Astrocyte (in vitro differentiated cells and primary cell): ENCODE results near the gene PTBP2. TPM values are rescaled to one million over a fixed set of nuclear protein-coding genes. Genes with fewer than 3 reads are reported as not detected.
A peak's percentile ranks its signal among the peaks of the same experiment; 100 is the strongest.
"Not testable (repeated sequence)": the region's sequence is repeated elsewhere in the genome, so short reads cannot be mapped to it uniquely, and the experiment has no call there.

Experiments used
- DNase-seq: peaks from one replicate; pipeline ENCODE4 v3.0.0-alpha.2; 2010; ENCODE audit warnings: low read depth
- FAIRE-seq: peaks from 2 replicates; lab custom pipeline; 2011; peaks lifted over from hg19 to GRCh38; lab: Jason Lieb, UNC
- H2AFZ ChIP-seq: 2 replicates; pipeline ENCODE4 v1.6.0; 2012; ENCODE audit warnings: low read depth, low read length, inconsistent platforms
- H3K27ac ChIP-seq: 2 replicates; pipeline ENCODE4 v1.5.1; 2011; ENCODE audit warnings: low read depth, low read length, inconsistent platforms
- H3K27me3 ChIP-seq: 2 replicates; pipeline ENCODE4 v1.6.0; 2011; ENCODE audit warnings: low read length, inconsistent platforms; ENCODE audit not compliant: insufficient read depth
- H3K36me3 ChIP-seq: 2 replicates; pipeline ENCODE4 v1.5.1; 2011; ENCODE audit warnings: low read length, inconsistent platforms; ENCODE audit not compliant: insufficient read depth
- H3K4me1 ChIP-seq: 2 replicates; pipeline ENCODE4 v1.5.1; 2011; ENCODE audit warnings: low read length, inconsistent platforms; ENCODE audit not compliant: insufficient read depth
- H3K4me2 ChIP-seq: 2 replicates; pipeline ENCODE4 v1.6.0; 2012; ENCODE audit warnings: low read length, inconsistent platforms
- H3K4me3 ChIP-seq: 2 replicates; pipeline ENCODE4 v1.5.1; 2011; ENCODE audit warnings: low read depth, mild to moderate bottlenecking, low read length, inconsistent platforms; ENCODE audit not compliant: insufficient read depth
- H3K79me2 ChIP-seq: 2 replicates; pipeline ENCODE4 v1.6.0; 2012; ENCODE audit warnings: mild to moderate bottlenecking, low read length, inconsistent platforms; ENCODE audit not compliant: insufficient read depth
- H3K9ac ChIP-seq: 2 replicates; pipeline ENCODE4 v1.6.0; 2012; ENCODE audit warnings: mild to moderate bottlenecking, low read length, inconsistent platforms
- H3K9me3 ChIP-seq: 2 replicates; pipeline ENCODE4 v1.5.1; 2012; ENCODE audit warnings: low read depth, mild to moderate bottlenecking, low read length, inconsistent platforms; ENCODE audit not compliant: insufficient read depth
- H4K20me1 ChIP-seq: 2 replicates; pipeline ENCODE4 v1.6.0; 2012; ENCODE audit warnings: low read length, inconsistent platforms; ENCODE audit not compliant: insufficient read depth
- H3K27ac Mint-ChIP-seq: one replicate; pipeline ENCODE4 v1.8.0; 2021; ENCODE audit warnings: mild to moderate bottlenecking, mixed read lengths; ENCODE audit not compliant: unreplicated experiment
- H3K27me3 Mint-ChIP-seq: one replicate; pipeline ENCODE4 v1.8.0; 2021; ENCODE audit warnings: low read depth, mixed read lengths; ENCODE audit not compliant: unreplicated experiment
- H3K36me3 Mint-ChIP-seq: one replicate; pipeline ENCODE4 v1.8.0; 2021; ENCODE audit warnings: low read depth, mixed read lengths; ENCODE audit not compliant: unreplicated experiment
- H3K4me1 Mint-ChIP-seq: one replicate; pipeline ENCODE4 v1.8.0; 2021; ENCODE audit warnings: low read depth, mixed read lengths; ENCODE audit not compliant: unreplicated experiment
- H3K4me3 Mint-ChIP-seq: one replicate; pipeline ENCODE4 v1.8.0; 2021; ENCODE audit warnings: mild to moderate bottlenecking, moderate library complexity, mixed read lengths; ENCODE audit not compliant: unreplicated experiment
- H3K9me3 Mint-ChIP-seq: one replicate; pipeline ENCODE4 v1.8.0; 2021; ENCODE audit warnings: mild to moderate bottlenecking, mixed read lengths; ENCODE audit not compliant: unreplicated experiment
- EZH2 ChIP-seq: IDR thresholded peaks from 2 replicates; pipeline ENCODE4 v1.6.1; 2012; ENCODE audit warnings: mild to moderate bottlenecking, low read length, inconsistent platforms; ENCODE audit not compliant: insufficient read depth
- total RNA-seq: library from RNA; stranded (reverse); gene quantifications from 2 replicates; pipeline ENCODE4 v1.2.1, GENCODE V29; 2021
- TF ChIP-seq, protein P1 (sequence below): IDR thresholded peaks from 2 replicates; pipeline ENCODE4 v1.5.1; 2011; ENCODE audit warnings: low read depth, mild to moderate bottlenecking, inconsistent platforms, low read length, moderate library complexity; ENCODE audit not compliant: insufficient read depth

Gene PTBP2
- total RNA-seq, 1 donor from 2014 or later = 20.7 TPM

DNA sequence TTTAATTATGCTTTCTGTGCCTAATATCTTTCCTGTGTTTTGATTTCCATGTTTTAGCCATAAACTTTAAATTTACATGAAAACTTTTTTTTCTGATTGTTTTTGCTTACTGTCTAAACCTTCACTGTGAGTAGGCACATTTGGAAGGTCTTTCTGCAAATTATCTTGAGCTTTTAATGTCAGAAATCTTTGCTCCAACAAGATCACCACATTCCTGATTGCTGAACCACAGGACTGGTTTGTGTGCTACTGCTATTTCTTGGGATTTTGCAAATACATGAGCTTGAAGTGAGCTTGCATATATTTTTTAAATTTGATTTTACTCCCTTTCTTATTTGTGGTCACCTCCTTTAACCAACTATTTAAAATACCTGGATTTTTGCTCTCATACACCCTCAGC lies 61.3 kb downstream of the PTBP2 start:
- FAIRE-seq = no peak
- Histone ChIP-seq H3K27ac (no peak overlapping the region), H3K27me3 (no peaks in the 10 kb centered on the region)

DNA sequence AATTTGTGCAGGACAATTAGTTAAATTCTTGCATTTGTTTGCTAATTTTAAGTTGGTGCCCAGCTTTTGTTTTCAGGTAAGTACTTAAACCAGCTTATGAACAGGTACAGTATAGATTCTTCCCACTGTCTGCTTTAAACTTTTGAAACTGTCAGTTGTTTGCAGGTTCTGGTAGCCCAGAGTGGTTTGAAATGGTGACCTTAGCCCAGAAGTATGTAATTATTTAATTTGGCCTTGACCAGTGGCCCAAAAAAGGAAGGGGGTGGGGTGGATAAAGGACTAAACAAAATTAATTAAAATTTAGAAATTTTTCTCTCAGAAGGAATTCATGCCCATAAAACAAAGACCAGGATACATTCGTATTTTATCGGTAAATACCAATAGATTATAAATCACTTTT lies 69.0 kb downstream of the PTBP2 start:
- H3K4me3 ChIP-seq = no peak overlapping the region
- H2AFZ ChIP-seq = no peak overlapping the region
- no peak overlapping the region for H3K27ac ChIP-seq
- peaks cover 3% of the 10 kb centered on the region for H3K36me3 Mint-ChIP-seq
- no peak overlapping the region for H3K27ac Mint-ChIP-seq
- H3K4me3 Mint-ChIP-seq = no peak overlapping the region
- no peak for DNase-seq
- no peaks in the 10 kb centered on the region for H3K4me1 ChIP-seq
- no peak for TF ChIP-seq EZH2
- TF ChIP-seq, protein P1, sequence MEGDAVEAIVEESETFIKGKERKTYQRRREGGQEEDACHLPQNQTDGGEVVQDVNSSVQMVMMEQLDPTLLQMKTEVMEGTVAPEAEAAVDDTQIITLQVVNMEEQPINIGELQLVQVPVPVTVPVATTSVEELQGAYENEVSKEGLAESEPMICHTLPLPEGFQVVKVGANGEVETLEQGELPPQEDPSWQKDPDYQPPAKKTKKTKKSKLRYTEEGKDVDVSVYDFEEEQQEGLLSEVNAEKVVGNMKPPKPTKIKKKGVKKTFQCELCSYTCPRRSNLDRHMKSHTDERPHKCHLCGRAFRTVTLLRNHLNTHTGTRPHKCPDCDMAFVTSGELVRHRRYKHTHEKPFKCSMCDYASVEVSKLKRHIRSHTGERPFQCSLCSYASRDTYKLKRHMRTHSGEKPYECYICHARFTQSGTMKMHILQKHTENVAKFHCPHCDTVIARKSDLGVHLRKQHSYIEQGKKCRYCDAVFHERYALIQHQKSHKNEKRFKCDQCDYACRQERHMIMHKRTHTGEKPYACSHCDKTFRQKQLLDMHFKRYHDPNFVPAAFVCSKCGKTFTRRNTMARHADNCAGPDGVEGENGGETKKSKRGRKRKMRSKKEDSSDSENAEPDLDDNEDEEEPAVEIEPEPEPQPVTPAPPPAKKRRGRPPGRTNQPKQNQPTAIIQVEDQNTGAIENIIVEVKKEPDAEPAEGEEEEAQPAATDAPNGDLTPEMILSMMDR = no peak
- no peak overlapping the region for H3K4me2 ChIP-seq
- H3K36me3 ChIP-seq = peaks cover 15% of the 10 kb centered on the region
- FAIRE-seq = no peak
- H3K79me2 ChIP-seq = peaks cover 2% of the 10 kb centered on the region
- no peaks in the 10 kb centered on the region for H3K27me3 Mint-ChIP-seq
- H3K9ac ChIP-seq = no peak overlapping the region
- peaks cover 4% of the 10 kb centered on the region for H3K4me1 Mint-ChIP-seq
- no peaks in the 10 kb centered on the region for H4K20me1 ChIP-seq
- no peaks in the 10 kb centered on the region for H3K9me3 Mint-ChIP-seq
- no peaks in the 10 kb centered on the region for H3K9me3 ChIP-seq
- H3K27me3 ChIP-seq = no peaks in the 10 kb centered on the region

More for the DNA sequence above, 61.3 kb downstream of the PTBP2 start:
- Mint-ChIP-seq H3K27ac (peak overlapping the region; percentile 64), H3K36me3 (peaks cover 3% of the 10 kb centered on the region), H3K4me3 (peak overlapping the region; percentile 35), H3K4me1 (peaks cover 12% of the 10 kb centered on the region), H3K9me3 (no peaks in the 10 kb centered on the region), H3K27me3 (no peaks in the 10 kb centered on the region)
- Histone ChIP-seq H4K20me1 (no peaks in the 10 kb centered on the region), H3K9me3 (no peaks in the 10 kb centered on the region), H3K4me2 (no peak overlapping the region), H3K4me1 (no peaks in the 10 kb centered on the region), H3K9ac (no peak overlapping the region), H3K36me3 (peaks cover 35% of the 10 kb centered on the region), H3K79me2 (peaks cover 6% of the 10 kb centered on the region), H3K4me3 (no peak overlapping the region), H2AFZ (no peak overlapping the region)
- TF ChIP-seq, protein P1 = no peak
- no peak for TF ChIP-seq EZH2
- peak; percentile 28 for DNase-seq

DNA sequence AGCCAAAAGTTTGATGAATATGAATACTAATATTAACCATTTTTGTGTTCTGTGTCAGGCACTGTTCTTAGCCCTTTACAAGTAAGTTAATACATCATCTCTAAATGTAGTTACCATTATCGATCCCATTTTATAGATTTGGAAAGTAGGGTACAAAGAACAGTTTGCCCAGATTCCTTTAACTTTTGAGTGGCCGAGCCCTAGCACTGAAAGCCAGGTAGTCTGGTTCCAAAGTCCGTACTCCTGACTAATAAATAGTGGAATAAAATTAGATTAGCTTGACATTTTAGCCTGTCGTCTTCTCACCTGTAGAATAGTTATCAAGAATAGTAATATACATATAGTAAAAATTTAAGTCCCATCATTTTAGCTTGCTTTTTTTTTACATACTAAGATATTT lies 70.6 kb downstream of the PTBP2 start:
- H3K9ac ChIP-seq = no peak overlapping the region
- H3K4me1 ChIP-seq = no peaks in the 10 kb centered on the region
- TF ChIP-seq EZH2 = no peak
- TF ChIP-seq, protein P1 = no peak
- H2AFZ ChIP-seq = no peak overlapping the region
- H3K27me3 Mint-ChIP-seq = no peaks in the 10 kb centered on the region
- H3K9me3 ChIP-seq = no peaks in the 10 kb centered on the region
- H3K4me1 Mint-ChIP-seq = peaks cover 4% of the 10 kb centered on the region
- no peak overlapping the region for H3K27ac Mint-ChIP-seq
- no peak overlapping the region for H3K4me3 ChIP-seq
- no peak overlapping the region for H3K4me3 Mint-ChIP-seq
- DNase-seq (no peak), FAIRE-seq (no peak)
- H3K79me2 ChIP-seq = peaks cover 10% of the 10 kb centered on the region
- peaks cover 10% of the 10 kb centered on the region for H3K36me3 ChIP-seq
- no peak overlapping the region for H3K27ac ChIP-seq
- H3K9me3 Mint-ChIP-seq = no peaks in the 10 kb centered on the region
- H3K36me3 Mint-ChIP-seq = peaks cover 1% of the 10 kb centered on the region
- H4K20me1 ChIP-seq = peaks cover 6% of the 10 kb centered on the region
- no peak overlapping the region for H3K4me2 ChIP-seq
- no peaks in the 10 kb centered on the region for H3K27me3 ChIP-seq

DNA sequence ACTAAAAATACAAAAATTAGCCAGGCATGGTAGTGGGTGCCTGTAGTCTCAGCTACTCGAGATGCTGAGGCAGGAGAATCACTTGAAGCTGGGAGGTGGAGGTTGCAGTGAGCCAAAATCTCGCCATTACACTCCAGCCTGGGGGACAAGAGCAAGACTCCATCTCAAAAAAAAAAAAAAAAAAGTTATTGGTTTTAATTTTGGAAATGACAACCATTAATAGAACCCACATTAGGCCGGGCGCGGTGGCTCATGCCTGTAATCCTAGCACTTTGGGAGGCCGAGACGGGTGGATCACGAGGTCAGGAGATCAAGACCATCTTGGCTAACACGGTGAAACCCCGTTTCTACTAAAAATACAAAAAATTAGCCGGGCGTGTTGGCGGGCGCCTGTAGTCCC lies 80.1 kb downstream of the PTBP2 start:
- H3K4me3 Mint-ChIP-seq, H3K4me1 Mint-ChIP-seq, H3K9ac ChIP-seq, H2AFZ ChIP-seq, FAIRE-seq, H3K9me3 ChIP-seq, H3K27me3 Mint-ChIP-seq, H3K4me2 ChIP-seq, H3K27me3 ChIP-seq, H4K20me1 ChIP-seq, H3K79me2 ChIP-seq, H3K27ac ChIP-seq, H3K9me3 Mint-ChIP-seq, H3K4me3 ChIP-seq, H3K36me3 ChIP-seq, H3K27ac Mint-ChIP-seq, DNase-seq, H3K4me1 ChIP-seq: not testable (repeated sequence)
- H3K36me3 Mint-ChIP-seq = peaks cover 12% of the 10 kb centered on the region
